ENCODE measurements around the gene UNK. TPM values are rescaled to one million over a fixed set of nuclear protein-coding genes. Genes with fewer than 3 reads are reported as not detected.
"Not testable (repeated sequence)": the region's sequence is repeated elsewhere in the genome, so short reads cannot be mapped to it uniquely, and the experiment has no call there.

The UNK gene
- total and polyA plus RNA-seq, 4 donors, result 4.0 to 16.4 (median 8.9) TPM

DNA sequence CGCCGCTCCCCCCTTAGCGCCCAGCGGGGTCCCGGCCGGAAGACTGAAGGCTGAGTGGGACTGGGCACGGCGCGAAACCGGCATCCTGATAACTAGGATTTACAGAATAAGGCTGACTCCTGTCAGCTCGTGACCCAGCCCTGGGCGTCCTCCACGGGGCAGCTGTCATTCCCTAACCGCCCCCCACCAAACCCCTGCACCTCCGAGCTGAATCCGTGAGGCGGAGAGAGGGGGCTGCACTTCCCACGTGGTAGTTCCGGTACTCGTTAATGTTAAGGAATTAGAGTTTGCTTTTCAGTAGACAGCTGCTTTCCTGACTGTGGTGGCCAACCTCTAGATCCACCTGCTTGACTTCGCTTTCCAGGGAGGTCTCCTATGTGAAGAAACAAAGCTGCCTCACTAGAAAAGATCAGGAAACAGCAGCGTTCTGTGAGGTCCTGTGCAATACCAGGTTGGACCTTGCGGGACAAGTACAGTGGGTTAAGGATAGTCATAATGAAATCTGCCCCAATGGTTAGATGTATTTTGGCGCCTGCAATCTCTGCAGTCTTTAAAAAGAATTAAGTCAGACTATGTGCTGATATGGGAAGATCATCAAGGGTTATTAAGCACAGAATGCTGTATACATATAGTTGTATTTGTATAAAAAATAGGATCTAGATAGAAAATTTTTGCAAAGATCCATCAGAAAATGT, 71.6 kb downstream of the UNK start:
- H3K9ac ChIP-seq (ENCODE audit: low read depth in 1 of 2, low read length in 2 of 2), result peak overlapping the region; percentile 67 to 68
- peaks cover 2 to 28% (median 23%) of the 10 kb centered on the region in 4 donors for H3K4me1 ChIP-seq (ENCODE audit: control insufficient read depth in 4 of 4, insufficient read depth in 4 of 4, low read length in 3 of 4)
- DNase-seq (ENCODE audit: low spot score), result no peak
- no peaks in the 10 kb centered on the region for H3K9me3 ChIP-seq (ENCODE audit: control insufficient read depth in 4 of 4, low read length in 3 of 4)
- no peaks in the 10 kb centered on the region for H3K27me3 ChIP-seq (ENCODE audit: control insufficient read depth in 4 of 4, insufficient read depth in 4 of 4, low read length in 3 of 4)
- 3% methylated on average over 24 of the region's 24 CpGs for WGBS
- peak overlapping the region; percentile 67 to 89 (median 85) for H3K4me3 ChIP-seq (ENCODE audit: low read depth in 1 of 3, low read length in 3 of 3)
- peak in 1 of 2 donors; percentile 2 for TF ChIP-seq RAD21 (IDR thresholded peaks at IDR 0.05)
- no peak for TF ChIP-seq RXRA (IDR thresholded peaks at IDR 0.05)
- H3K27ac ChIP-seq (ENCODE audit: low read depth in 1 of 2, low read length in 2 of 2), result peak overlapping the region; percentile 94 to 98
- H3K36me3 ChIP-seq (ENCODE audit: control insufficient read depth in 4 of 4, insufficient read depth in 3 of 4, low read depth in 1 of 4, low read length in 3 of 4), result peaks cover 0 to 3% (median 1%) of the 10 kb centered on the region in 4 donors

DNA sequence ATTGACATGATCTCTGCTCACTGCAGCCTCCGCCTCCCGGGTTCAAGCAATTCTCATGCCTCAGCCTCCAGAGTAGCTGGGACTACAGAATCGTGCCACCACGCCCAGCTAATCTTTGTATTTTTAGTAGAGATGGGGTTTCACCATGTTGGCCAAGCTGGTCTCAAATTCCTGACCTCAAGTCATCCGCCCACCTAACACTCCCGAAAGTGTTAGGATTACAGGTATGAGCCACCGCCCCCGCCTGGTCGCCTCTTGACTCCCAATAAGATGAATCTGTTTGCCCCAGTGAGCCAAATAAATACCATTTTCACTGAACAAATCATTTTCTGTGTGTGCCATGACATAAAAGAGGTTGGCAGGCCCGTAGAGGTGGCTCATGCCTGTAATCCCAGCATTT, 74.8 kb downstream of the UNK start:
- not testable (repeated sequence) for H3K27me3 ChIP-seq (ENCODE audit: control insufficient read depth in 4 of 4, insufficient read depth in 4 of 4, low read length in 3 of 4); H3K4me3 ChIP-seq (ENCODE audit: low read depth in 1 of 3, low read length in 3 of 3); H3K9ac ChIP-seq (ENCODE audit: low read depth in 1 of 2, low read length in 2 of 2); H3K36me3 ChIP-seq (ENCODE audit: control insufficient read depth in 4 of 4, insufficient read depth in 3 of 4, low read depth in 1 of 4, low read length in 3 of 4); H3K9me3 ChIP-seq (ENCODE audit: control insufficient read depth in 4 of 4, low read length in 3 of 4); DNase-seq (ENCODE audit: low spot score); H3K27ac ChIP-seq (ENCODE audit: low read depth in 1 of 2, low read length in 2 of 2)
- 90% methylated on average over 10 of the region's 10 CpGs for WGBS
- H3K4me1 ChIP-seq (ENCODE audit: control insufficient read depth in 4 of 4, insufficient read depth in 4 of 4, low read length in 3 of 4), result peaks cover 0 to 10% (median 7%) of the 10 kb centered on the region in 4 donors

DNA sequence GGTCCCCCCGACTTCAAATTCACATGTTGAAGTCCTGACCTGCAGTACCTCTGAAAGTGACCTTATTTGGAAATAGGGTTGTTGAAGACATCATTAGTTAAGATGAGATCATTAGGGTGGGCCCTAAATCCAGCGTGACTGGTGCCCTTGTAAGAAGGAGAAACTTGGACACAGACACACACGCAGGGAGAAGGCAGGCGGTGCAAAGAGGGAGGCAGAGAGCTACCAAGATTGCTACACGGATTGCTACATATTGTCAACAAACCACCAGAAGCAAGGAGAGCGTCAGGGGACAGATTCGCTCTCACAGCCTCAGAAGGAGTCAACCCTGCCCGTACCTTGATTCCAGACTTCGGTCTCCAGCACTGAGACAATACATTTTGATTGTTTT, 77.3 kb downstream of the UNK start:
- DNase-seq (ENCODE audit: low spot score), result no peak
- Histone ChIP-seq H3K27ac (ENCODE audit: low read depth in 1 of 2, low read length in 2 of 2) (no peak overlapping the region), H3K36me3 (ENCODE audit: control insufficient read depth in 4 of 4, insufficient read depth in 3 of 4, low read depth in 1 of 4, low read length in 3 of 4) (no peaks in the 10 kb centered on the region), H3K9me3 (ENCODE audit: control insufficient read depth in 4 of 4, low read length in 3 of 4) (no peaks in the 10 kb centered on the region), H3K9ac (ENCODE audit: low read depth in 1 of 2, low read length in 2 of 2) (no peak overlapping the region), H3K4me1 (ENCODE audit: control insufficient read depth in 4 of 4, insufficient read depth in 4 of 4, low read length in 3 of 4) (peaks cover 0 to 2% (median 0%) of the 10 kb centered on the region in 4 donors), H3K4me3 (ENCODE audit: low read depth in 1 of 3, low read length in 3 of 3) (no peak overlapping the region), H3K27me3 (ENCODE audit: control insufficient read depth in 4 of 4, insufficient read depth in 4 of 4, low read length in 3 of 4) (no peaks in the 10 kb centered on the region)
- TF ChIP-seq NR2F2 (IDR thresholded peaks at IDR 0.05), result no peak
- TF ChIP-seq JUND (IDR thresholded peaks at IDR 0.05), result no peak
- no peak for TF ChIP-seq HNF4G (IDR thresholded peaks at IDR 0.05)
- TF ChIP-seq EGR1 (IDR thresholded peaks at IDR 0.05; ENCODE audit: low read depth in 2 of 2), result no peak
- no peak for TF ChIP-seq TAF1 (conservative IDR thresholded peaks at IDR 0.05)
- TF ChIP-seq, protein P1, sequence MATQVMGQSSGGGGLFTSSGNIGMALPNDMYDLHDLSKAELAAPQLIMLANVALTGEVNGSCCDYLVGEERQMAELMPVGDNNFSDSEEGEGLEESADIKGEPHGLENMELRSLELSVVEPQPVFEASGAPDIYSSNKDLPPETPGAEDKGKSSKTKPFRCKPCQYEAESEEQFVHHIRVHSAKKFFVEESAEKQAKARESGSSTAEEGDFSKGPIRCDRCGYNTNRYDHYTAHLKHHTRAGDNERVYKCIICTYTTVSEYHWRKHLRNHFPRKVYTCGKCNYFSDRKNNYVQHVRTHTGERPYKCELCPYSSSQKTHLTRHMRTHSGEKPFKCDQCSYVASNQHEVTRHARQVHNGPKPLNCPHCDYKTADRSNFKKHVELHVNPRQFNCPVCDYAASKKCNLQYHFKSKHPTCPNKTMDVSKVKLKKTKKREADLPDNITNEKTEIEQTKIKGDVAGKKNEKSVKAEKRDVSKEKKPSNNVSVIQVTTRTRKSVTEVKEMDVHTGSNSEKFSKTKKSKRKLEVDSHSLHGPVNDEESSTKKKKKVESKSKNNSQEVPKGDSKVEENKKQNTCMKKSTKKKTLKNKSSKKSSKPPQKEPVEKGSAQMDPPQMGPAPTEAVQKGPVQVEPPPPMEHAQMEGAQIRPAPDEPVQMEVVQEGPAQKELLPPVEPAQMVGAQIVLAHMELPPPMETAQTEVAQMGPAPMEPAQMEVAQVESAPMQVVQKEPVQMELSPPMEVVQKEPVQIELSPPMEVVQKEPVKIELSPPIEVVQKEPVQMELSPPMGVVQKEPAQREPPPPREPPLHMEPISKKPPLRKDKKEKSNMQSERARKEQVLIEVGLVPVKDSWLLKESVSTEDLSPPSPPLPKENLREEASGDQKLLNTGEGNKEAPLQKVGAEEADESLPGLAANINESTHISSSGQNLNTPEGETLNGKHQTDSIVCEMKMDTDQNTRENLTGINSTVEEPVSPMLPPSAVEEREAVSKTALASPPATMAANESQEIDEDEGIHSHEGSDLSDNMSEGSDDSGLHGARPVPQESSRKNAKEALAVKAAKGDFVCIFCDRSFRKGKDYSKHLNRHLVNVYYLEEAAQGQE (IDR thresholded peaks at IDR 0.05), result no peak
- TF ChIP-seq FOXA1 (IDR thresholded peaks at IDR 0.05), result no peak
- TF ChIP-seq FOXA2 (IDR thresholded peaks at IDR 0.05), result no peak
- TF ChIP-seq HNF4A (conservative IDR thresholded peaks at IDR 0.05), result no peak
- TF ChIP-seq RXRA (IDR thresholded peaks at IDR 0.05), result no peak
- no peak for TF ChIP-seq GABPA (IDR thresholded peaks at IDR 0.05 in 1 of 2, conservative IDR thresholded peaks at IDR 0.05 in 1 of 2)
- TF ChIP-seq, protein P2, sequence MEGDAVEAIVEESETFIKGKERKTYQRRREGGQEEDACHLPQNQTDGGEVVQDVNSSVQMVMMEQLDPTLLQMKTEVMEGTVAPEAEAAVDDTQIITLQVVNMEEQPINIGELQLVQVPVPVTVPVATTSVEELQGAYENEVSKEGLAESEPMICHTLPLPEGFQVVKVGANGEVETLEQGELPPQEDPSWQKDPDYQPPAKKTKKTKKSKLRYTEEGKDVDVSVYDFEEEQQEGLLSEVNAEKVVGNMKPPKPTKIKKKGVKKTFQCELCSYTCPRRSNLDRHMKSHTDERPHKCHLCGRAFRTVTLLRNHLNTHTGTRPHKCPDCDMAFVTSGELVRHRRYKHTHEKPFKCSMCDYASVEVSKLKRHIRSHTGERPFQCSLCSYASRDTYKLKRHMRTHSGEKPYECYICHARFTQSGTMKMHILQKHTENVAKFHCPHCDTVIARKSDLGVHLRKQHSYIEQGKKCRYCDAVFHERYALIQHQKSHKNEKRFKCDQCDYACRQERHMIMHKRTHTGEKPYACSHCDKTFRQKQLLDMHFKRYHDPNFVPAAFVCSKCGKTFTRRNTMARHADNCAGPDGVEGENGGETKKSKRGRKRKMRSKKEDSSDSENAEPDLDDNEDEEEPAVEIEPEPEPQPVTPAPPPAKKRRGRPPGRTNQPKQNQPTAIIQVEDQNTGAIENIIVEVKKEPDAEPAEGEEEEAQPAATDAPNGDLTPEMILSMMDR (IDR thresholded peaks at IDR 0.05; ENCODE audit: low read depth, low read length, missing input control), result no peak
- TF ChIP-seq, protein P3, sequence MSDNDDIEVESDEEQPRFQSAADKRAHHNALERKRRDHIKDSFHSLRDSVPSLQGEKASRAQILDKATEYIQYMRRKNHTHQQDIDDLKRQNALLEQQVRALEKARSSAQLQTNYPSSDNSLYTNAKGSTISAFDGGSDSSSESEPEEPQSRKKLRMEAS (IDR thresholded peaks at IDR 0.05), result no peak
- TF ChIP-seq, protein P4, sequence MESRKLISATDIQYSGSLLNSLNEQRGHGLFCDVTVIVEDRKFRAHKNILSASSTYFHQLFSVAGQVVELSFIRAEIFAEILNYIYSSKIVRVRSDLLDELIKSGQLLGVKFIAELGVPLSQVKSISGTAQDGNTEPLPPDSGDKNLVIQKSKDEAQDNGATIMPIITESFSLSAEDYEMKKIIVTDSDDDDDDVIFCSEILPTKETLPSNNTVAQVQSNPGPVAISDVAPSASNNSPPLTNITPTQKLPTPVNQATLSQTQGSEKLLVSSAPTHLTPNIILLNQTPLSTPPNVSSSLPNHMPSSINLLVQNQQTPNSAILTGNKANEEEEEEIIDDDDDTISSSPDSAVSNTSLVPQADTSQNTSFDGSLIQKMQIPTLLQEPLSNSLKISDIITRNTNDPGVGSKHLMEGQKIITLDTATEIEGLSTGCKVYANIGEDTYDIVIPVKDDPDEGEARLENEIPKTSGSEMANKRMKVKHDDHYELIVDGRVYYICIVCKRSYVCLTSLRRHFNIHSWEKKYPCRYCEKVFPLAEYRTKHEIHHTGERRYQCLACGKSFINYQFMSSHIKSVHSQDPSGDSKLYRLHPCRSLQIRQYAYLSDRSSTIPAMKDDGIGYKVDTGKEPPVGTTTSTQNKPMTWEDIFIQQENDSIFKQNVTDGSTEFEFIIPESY (IDR thresholded peaks at IDR 0.05), result no peak
- no peak for TF ChIP-seq SP1 (IDR thresholded peaks at IDR 0.05)
- no peak for TF ChIP-seq RAD21 (IDR thresholded peaks at IDR 0.05)
- TF ChIP-seq, protein P5, sequence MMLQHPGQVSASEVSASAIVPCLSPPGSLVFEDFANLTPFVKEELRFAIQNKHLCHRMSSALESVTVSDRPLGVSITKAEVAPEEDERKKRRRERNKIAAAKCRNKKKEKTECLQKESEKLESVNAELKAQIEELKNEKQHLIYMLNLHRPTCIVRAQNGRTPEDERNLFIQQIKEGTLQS (IDR thresholded peaks at IDR 0.05), result no peak
- TF ChIP-seq YY1 (IDR thresholded peaks at IDR 0.05), result no peak
- 81% methylated on average over 9 of the region's 9 CpGs for WGBS
